HUES48 (cell line): ENCODE results near the gene NBPF3.

ENCODE experiments used
- H3K27ac ChIP-seq: one replicate; pipeline ENCODE4 v1.7.0; 2013; ENCODE audit warnings: low read depth, low read length, inconsistent platforms
- H3K27me3 ChIP-seq: 2 replicates; pipeline ENCODE4 v1.6.1; 2013; ENCODE audit warnings: mild to moderate bottlenecking, low read length; ENCODE audit not compliant: control insufficient read depth, insufficient read depth
- H3K36me3 ChIP-seq: 2 replicates; pipeline ENCODE4 v1.6.1; 2013; ENCODE audit warnings: low read length; ENCODE audit not compliant: control insufficient read depth, insufficient read depth
- H3K4me1 ChIP-seq: 2 replicates; pipeline ENCODE4 v1.6.1; 2013; ENCODE audit warnings: mild to moderate bottlenecking, low read length; ENCODE audit not compliant: control insufficient read depth, insufficient read depth
- H3K4me3 ChIP-seq: 2 replicates; pipeline ENCODE4 v1.5.1; 2013; ENCODE audit warnings: mild to moderate bottlenecking, low read depth, low read length
- H3K9ac ChIP-seq: 2 replicates; pipeline ENCODE4 v1.6.1; 2013; ENCODE audit warnings: mild to moderate bottlenecking, low read depth, low read length, moderate library complexity
- H3K9me3 ChIP-seq: 2 replicates; pipeline ENCODE4 v1.6.1; 2013; ENCODE audit warnings: low read length; ENCODE audit not compliant: control insufficient read depth, insufficient read depth

NBPF3 gene

DNA sequence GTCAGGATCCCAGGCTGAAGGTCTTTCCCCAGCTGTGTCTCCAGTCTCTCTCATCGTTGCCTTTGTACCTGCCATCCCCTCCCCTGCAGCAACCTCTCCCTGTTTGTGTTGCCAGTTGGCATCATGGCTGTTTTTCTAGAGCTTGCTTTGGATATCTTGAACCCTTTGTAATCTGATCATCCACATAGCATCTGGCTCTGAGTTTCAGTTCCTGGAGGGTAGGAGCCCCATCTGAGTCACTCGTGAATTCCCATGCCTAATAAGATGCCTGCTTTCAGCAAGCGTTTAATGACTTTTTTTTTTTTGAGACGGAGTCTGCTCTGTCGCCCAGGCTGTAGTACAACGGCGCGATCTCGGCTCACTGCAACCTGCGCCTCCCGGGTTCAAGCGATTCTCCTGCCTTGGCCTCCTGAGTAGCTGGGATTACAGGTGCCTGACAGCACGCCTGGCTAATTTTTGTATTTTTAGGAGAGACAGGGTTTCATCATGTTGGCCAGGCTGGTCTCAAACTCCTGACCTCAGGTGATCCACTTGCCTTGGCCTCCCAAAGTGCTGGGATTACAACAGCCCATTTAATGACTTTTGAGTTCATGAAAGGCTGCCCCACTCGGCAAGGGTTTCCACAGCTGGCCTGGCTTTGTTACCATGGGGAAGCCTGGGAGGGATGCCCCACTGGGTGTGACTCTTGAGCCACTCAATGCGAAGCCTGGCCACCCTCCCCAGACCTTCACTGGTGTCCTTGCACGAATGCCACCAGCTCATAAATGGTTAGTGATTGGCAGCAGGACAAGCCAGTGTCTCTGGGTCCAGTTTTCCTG, 81.2 kb downstream of the NBPF3 start:
- Histone ChIP-seq H3K4me1 (peaks cover 40% of the 10 kb centered on the region), H3K9me3 (no peaks in the 10 kb centered on the region), H3K27ac (no peak overlapping the region), H3K4me3 (no peak overlapping the region), H3K36me3 (no peaks in the 10 kb centered on the region; the same call in 1 of the 2 replicates), H3K27me3 (no peaks in the 10 kb centered on the region), H3K9ac (no peak overlapping the region)

DNA sequence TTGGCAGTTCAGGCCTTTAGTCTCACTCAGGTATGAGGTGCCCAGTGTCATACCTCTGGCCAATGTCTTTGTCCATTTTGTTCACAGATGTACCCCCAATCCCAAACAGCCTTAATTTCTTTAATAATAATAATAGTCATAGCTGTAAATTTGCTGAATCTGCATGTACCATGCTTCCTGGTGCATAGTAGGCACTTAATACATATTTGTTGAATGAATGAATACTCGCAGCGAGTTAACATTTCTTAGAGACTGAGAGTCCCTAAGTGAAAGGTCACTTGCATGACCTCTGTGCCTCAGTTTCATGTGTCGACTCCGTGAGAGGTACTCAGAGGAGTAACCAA, 81.8 kb downstream of the NBPF3 start:
- H3K9me3 ChIP-seq = no peaks in the 10 kb centered on the region
- H3K36me3 ChIP-seq = no peaks in the 10 kb centered on the region
- H3K4me1 ChIP-seq = peaks cover 39% of the 10 kb centered on the region
- no peaks in the 10 kb centered on the region for H3K27me3 ChIP-seq
- no peak overlapping the region for H3K27ac ChIP-seq
- H3K4me3 ChIP-seq = no peak overlapping the region
- H3K9ac ChIP-seq = no peak overlapping the region

DNA sequence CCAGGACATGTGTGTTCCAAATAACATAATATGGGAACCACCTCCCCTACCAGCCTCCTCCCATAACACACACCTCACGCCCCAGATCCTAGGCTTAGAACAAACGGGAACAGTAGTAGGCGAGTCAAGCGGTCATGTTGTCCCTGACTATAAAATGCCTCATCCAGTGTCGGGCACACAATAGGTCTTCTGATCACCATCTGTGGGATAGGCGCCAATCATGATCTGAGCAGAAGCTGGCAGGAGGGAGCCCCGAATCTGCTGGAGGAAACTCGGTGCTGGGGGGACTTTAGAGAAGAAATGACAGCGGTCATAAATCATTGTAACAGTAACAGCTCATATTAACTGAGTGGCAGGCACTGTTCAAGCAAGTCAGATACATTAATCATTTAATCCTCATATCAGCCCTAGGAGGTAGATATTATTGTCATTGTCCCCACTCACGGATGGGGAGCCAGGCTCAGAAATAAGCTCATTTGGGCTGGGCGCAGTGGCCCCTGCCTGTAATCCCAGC, 82.6 kb downstream of the NBPF3 start:
- Histone ChIP-seq H3K36me3 (no peaks in the 10 kb centered on the region), H3K27me3 (no peaks in the 10 kb centered on the region), H3K4me1 (peaks cover 30% of the 10 kb centered on the region), H3K4me3 (no peak overlapping the region), H3K9ac (no peak overlapping the region), H3K27ac (no peak overlapping the region), H3K9me3 (no peaks in the 10 kb centered on the region)

DNA sequence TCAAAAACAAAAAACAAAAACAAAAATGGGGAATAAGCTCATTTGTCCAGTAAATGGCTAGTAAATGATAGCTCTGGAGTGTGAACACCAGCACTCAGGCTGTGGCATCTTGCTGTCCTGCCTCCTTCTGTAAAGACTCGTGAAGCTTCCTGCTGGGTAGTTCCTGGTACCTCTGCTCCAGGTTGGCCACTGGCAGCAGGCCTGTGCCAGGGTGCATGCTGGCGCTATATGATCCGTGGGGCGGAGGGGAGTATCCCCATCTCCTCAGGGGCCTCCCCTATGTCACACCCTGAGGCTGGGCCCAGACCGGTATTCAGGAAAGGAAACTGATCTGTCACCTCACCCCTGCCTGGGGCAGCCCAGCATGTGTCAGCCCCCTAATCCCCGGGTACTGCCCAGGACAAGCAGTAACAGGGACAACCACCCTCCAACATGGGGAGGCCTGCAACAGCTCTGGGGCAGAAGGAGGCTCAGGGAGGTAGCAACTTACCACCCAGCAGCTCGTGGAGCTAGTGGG, 83.4 kb downstream of the NBPF3 start:
- no peak overlapping the region for H3K27ac ChIP-seq
- no peak overlapping the region for H3K9ac ChIP-seq
- H3K9me3 ChIP-seq = no peaks in the 10 kb centered on the region
- no peaks in the 10 kb centered on the region for H3K36me3 ChIP-seq
- H3K4me1 ChIP-seq = peaks cover 23% of the 10 kb centered on the region
- H3K27me3 ChIP-seq = no peaks in the 10 kb centered on the region
- H3K4me3 ChIP-seq = no peak overlapping the region

DNA sequence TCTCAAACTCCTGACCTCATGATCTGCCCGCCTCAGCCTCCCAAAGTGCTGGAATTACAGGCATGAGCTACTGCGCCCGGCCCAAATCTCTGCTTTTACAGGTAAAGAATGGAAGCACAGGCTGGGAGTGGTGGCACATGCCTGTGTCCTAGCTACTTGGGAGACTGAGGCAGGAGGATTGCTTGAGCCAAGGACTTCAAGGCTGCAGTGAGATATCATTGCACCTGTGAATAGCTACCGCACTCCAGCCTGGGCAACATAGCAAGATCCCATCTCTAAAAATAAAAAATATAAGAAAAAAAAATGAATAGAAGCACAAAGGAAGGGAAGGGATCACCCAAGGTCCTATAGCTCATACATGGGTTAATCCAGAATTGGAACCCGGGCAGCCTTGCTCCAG, 84.3 kb downstream of the NBPF3 start:
- Histone ChIP-seq H3K27ac (no peak overlapping the region), H3K9ac (no peak overlapping the region), H3K4me3 (no peak overlapping the region), H3K4me1 (peaks cover 14% of the 10 kb centered on the region), H3K27me3 (no peaks in the 10 kb centered on the region), H3K36me3 (no peaks in the 10 kb centered on the region), H3K9me3 (no peaks in the 10 kb centered on the region)

DNA sequence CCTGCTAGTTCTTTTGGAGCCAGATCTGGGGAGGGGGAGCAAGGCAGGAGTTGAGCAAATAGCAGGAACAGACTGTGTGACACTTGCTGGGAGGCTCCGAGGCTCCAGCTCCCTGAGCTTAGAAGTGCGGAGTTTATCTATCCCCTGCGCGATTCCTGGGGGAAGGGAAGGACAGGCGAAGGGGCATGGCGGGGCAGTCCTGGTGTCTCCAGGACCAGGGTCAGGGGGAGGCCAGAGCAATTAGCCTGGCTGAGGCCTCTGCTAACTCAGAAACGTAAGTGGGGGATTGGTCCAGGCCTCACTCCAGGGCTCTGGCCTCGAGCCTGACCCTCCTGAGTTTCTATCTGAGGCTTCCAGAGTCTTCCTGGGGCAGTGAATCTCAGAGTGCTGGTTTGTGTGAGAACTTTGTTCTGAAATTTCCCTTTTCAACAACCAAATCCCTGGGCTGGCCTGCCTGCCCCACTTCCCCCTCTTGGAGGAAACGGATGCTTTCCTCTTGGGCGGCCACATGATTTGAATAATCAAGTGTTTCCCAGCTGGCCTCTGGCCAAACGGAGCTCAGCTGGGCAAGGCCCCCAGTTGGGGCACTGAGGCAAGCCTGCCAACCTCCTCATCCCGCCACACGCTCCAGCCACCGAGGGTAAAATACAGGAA, 84.9 kb downstream of the NBPF3 start:
- Histone ChIP-seq H3K27ac (peak overlapping the region; percentile 20), H3K9ac (no peak overlapping the region), H3K4me3 (no peak overlapping the region), H3K9me3 (no peaks in the 10 kb centered on the region), H3K36me3 (no peaks in the 10 kb centered on the region), H3K27me3 (no peaks in the 10 kb centered on the region), H3K4me1 (peaks cover 9% of the 10 kb centered on the region; the same call in 1 of the 2 replicates)

DNA sequence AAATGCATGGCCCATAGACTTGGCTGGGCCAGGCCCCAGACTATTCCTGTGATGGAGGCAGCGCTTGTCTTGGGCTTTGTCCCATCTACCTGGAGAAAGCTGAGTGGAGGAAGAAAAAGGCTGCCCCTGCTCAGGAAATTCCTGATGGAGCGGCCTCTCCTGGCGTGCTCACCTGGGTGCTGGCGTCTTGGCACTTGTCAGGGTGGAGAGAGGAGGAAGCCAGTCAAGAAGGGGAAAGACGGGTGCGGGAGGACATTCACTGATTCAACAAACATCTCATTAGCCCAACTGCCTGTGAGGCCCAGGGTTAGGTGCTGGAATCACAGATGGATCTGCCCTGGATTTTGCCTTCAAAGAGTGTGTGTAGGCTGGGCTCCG, 85.4 kb downstream of the NBPF3 start:
- H3K9ac ChIP-seq = no peak overlapping the region
- H3K4me3 ChIP-seq = no peak overlapping the region
- H3K4me1 ChIP-seq = peaks cover 9% of the 10 kb centered on the region; the same call in 1 of the 2 replicates

DNA sequence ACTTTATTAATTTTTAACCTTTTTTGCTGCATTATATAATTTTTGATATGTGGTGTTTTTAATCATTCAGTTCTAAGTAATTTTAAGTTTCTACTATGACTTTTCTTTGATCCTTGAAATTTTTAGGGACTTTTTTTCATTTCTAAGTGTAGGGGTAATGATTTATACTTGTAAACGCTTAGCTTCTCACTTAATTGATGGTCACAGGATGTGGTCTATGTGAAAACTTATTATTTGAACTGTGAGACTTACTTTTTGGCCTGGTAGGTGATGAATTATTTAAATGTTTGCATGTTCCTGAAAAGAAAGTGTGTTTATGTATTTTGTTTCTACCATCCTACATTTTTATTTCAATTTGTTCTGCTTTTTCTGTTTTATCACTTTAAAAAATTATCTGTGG, 86.5 kb downstream of the NBPF3 start:
- no peaks in the 10 kb centered on the region for H3K27me3 ChIP-seq
- no peak overlapping the region for H3K9ac ChIP-seq
- no peak overlapping the region for H3K27ac ChIP-seq
- peaks cover 6% of the 10 kb centered on the region; the same call in 1 of the 2 replicates for H3K4me1 ChIP-seq
- H3K9me3 ChIP-seq = no peaks in the 10 kb centered on the region
- no peaks in the 10 kb centered on the region for H3K36me3 ChIP-seq
- no peak overlapping the region for H3K4me3 ChIP-seq

More for the DNA sequence above, 85.4 kb downstream of the NBPF3 start:
- Histone ChIP-seq H3K27ac (no peak overlapping the region), H3K27me3 (no peaks in the 10 kb centered on the region), H3K9me3 (no peaks in the 10 kb centered on the region), H3K36me3 (no peaks in the 10 kb centered on the region)

DNA sequence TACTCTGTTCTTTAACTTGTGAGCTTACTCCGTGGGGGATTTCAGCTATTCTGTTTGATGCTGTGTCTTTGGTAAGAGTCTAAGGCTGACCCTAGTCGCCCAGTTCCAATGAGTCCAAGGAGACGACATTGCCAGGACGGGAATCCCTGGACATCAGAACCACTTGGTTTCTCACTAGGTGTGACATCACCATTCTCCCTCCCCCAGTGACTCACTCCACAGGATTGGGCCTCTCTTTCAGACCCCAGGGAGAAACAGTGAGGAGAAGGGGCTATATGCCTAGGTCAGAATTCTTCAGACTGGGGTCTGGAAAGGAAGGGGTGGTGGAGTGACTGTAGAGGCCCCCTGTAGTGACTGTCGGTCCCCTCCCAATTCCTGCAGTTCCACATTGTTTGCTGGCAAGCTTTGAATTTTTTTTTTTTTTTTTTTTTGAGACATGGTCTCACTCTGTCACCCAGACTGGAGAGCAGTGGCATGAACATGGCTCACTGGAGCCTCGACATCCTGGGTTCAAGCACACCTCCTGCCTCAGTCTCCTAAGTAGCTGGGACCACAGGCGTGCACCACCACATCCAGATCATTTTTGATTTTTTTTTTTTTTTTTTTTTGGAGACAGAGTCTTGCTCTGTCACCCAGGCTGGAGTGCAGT, 90.6 kb downstream of the NBPF3 start:
- H3K9ac ChIP-seq = no peak overlapping the region
- H3K27me3 ChIP-seq = no peaks in the 10 kb centered on the region
- H3K4me3 ChIP-seq = no peak overlapping the region
- H3K9me3 ChIP-seq = no peaks in the 10 kb centered on the region
- no peaks in the 10 kb centered on the region for H3K36me3 ChIP-seq
- H3K27ac ChIP-seq = no peak overlapping the region
- H3K4me1 ChIP-seq = peaks cover 7% of the 10 kb centered on the region; the same call in 1 of the 2 replicates

DNA sequence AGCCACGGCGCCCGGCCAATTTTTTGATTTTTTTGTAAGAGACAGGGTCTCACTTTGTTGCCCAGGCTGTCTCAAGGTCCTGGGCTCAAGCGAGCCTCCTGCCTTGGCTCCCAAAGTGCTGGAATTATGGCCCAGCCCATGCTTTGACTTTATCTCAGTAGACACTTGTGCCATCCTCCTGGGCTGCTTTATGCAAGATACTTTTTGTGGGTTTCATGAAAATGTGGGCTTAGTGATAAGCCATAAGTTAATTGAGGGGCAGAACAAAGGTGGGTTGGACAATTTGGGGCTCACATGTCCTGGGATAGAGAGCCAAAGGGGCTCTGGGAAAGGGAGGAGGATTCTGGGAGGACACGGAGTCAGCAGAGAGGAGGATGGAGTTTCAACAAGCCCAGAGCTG, 91.3 kb downstream of the NBPF3 start:
- no peak overlapping the region for H3K4me3 ChIP-seq
- no peaks in the 10 kb centered on the region for H3K36me3 ChIP-seq
- peaks cover 7% of the 10 kb centered on the region; the same call in 1 of the 2 replicates for H3K4me1 ChIP-seq
- no peaks in the 10 kb centered on the region for H3K27me3 ChIP-seq
- H3K9ac ChIP-seq = no peak overlapping the region
- no peaks in the 10 kb centered on the region for H3K9me3 ChIP-seq
- H3K27ac ChIP-seq = no peak overlapping the region
